Measurements from ENCODE around the gene GLRB.
A peak's percentile ranks its signal among the peaks of the same experiment; 100 is the strongest.

Gene GLRB

DNA sequence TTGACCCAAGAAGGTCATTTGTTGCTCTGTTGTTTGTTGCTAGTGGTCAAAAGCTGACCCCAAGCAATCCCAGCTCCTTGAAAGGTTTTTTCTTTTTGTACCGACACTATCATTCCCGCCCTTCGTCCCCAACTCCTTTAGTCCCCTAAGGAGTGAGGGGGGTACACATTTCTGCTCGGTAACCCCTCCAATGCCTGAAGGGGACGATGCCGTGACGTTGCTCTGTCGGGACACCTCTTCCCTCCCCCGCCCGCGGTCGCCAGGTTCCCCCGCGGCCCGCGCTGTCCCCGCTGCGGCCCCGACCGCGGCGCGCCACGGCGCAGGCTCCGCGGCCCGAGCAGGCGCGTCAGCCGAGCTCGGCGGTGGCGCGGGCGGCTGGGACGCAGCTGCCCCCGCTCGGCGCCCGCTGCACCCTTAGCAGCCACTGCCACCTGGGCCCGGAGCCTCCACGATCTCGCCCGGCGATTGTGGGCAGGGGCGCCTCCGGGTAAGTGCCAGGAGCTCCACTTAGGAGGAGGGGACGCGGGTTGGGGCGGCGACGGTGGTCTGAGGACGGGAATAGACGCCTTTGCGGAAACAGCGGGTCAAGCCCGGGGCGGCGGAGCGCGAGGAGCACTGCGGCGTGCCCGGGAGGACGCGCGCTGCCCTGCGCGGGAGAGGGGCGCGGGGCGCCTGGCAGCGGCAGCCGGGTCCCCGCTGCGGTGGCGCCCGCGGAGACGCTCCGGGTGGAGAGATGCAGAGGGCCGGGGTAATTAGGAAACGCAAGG is at the start of gene GLRB:
Gene GLRB (plus strand): TSS at position 340 of the 767 bp plus-strand sequence. CDS start 1,875 bp downstream, outside the sequence.
- no peak for DNase-seq (ENCODE audit: low read depth)
- peak within 1 kb of the TSS; percentile 24; the same call in 1 of the 2 replicates for H3K4me3 ChIP-seq (ENCODE audit: low read depth, low read length)
- no peak for TF ChIP-seq CTCF (IDR thresholded peaks at IDR 0.05; ENCODE audit: control insufficient read depth, extremely low read depth, insufficient read depth)

DNA sequence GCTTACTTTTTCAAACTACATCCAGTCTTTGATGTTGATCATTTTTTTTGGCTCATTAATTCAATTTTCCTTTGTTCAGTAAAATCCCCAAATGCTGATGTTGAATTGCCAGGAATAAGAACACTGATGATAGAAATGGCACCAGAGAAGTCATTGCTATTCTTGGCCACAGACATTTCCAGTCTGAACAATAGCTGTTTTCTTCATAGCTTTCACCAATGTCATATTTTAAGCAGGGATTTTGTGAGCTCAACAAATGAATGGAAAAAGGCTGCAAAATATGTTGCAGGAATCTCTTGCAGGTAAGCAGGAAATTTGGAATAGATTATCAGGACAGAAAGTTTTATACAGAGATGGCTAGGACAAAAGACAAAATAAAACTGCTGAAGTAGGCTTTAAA is 40.5 kb upstream of the GLRB start:
- no peak for DNase-seq (ENCODE audit: low read depth)
- H3K4me3 ChIP-seq (ENCODE audit: low read depth, low read length): no peak overlapping the region
- TF ChIP-seq CTCF (IDR thresholded peaks at IDR 0.05; ENCODE audit: control insufficient read depth, extremely low read depth, insufficient read depth): no peak

- no peak overlapping the region for H3K4me3 ChIP-seq (ENCODE audit: low read depth, low read length)
- DNase-seq (ENCODE audit: low read depth): no peak
- TF ChIP-seq CTCF (IDR thresholded peaks at IDR 0.05; ENCODE audit: control insufficient read depth, extremely low read depth, insufficient read depth): no peak
Observed at GRCh38 chr4:157040405-157040804, 35.5 kb upstream of the GLRB start.

- H3K4me3 ChIP-seq (ENCODE audit: low read depth, low read length): no peak overlapping the region
- DNase-seq (ENCODE audit: low read depth): no peak
- TF ChIP-seq CTCF (IDR thresholded peaks at IDR 0.05; ENCODE audit: control insufficient read depth, extremely low read depth, insufficient read depth): no peak
Observed at GRCh38 chr4:157043131-157043530, 32.8 kb upstream of the GLRB start.

GRCh38 chr4:157045507-157046127 is 30.3 kb upstream of the GLRB start:
- peak; percentile 8 for DNase-seq (ENCODE audit: low read depth)
- H3K4me3 ChIP-seq (ENCODE audit: low read depth, low read length): no peak overlapping the region
- TF ChIP-seq CTCF (IDR thresholded peaks at IDR 0.05; ENCODE audit: control insufficient read depth, extremely low read depth, insufficient read depth): peak; percentile 85

GRCh38 chr4:157048248-157048647 is 27.7 kb upstream of the GLRB start:
- no peak overlapping the region for H3K4me3 ChIP-seq (ENCODE audit: low read depth, low read length)
- no peak for DNase-seq (ENCODE audit: low read depth)
- TF ChIP-seq CTCF (IDR thresholded peaks at IDR 0.05; ENCODE audit: control insufficient read depth, extremely low read depth, insufficient read depth): no peak
